KG1 (cell line): ENCODE data around the gene BOD1L2.

ENCODE experiments used
- DNase-seq: peaks from one replicate; lab custom pipeline; 2025; lab: John Stamatoyannopoulos, UW

BOD1L2 gene

GRCh38 chr18:57150081-57150480, 3.2 kb downstream of the BOD1L2 start:
- no peak for DNase-seq

DNA sequence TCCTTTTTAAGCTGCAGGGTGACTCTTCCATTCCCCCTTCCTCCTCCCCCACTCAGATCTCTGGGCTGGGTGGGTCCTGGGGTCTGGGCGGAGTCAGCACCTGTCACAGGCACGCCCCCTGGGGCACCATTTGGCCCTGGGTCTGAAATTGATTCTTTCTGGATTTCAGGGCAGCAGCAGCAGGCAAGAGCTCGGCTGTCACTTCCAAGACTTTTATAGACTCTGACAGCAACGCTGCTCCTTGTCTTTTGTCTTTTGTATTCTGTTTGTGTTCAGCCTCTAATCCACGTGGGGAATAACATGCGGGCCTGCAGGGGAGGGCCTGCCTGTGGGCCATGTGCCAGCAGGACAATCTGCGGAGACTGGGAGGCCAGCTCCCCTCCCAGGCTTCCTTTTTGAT, 3.9 kb downstream of the BOD1L2 start:
- no peak for DNase-seq

DNA sequence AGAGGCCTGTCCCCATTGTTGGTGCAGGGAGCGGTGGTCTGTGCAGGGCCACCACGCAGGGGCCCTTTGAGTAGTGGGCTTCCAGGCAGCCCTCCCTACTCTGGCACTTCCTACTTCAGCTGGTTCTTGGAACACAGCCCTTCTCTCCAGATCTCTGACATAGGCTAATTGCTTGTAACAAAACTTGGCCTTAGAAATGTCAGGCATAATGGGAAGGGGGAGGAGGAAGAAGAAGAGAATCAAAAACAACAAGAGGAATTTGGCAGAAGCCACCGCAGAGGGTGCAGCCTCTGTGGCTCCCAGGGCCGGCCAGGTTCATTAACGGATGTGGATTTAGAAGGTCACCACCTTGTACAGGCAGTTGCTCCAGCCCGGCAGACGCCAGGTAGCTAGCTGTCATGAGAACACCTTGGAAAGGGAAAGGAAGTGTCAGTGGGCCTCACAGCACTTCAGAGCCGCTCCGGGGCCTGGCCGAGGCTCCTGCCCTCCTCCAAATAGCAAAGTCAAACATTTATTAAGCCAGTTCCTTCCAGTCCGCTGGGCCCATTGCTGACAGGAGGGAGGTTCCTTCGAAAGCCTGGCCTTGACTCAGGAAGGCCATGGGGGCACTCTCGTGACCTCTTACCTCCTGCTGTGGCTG, 7.4 kb downstream of the BOD1L2 start:
- no peak for DNase-seq

GRCh38 chr18:57164401-57164800, 17.5 kb downstream of the BOD1L2 start:
- DNase-seq = no peak

GRCh38 chr18:57167617-57168308, 20.9 kb downstream of the BOD1L2 start:
- no peak for DNase-seq

GRCh38 chr18:57171026-57171425, 24.1 kb downstream of the BOD1L2 start:
- DNase-seq = no peak

DNA sequence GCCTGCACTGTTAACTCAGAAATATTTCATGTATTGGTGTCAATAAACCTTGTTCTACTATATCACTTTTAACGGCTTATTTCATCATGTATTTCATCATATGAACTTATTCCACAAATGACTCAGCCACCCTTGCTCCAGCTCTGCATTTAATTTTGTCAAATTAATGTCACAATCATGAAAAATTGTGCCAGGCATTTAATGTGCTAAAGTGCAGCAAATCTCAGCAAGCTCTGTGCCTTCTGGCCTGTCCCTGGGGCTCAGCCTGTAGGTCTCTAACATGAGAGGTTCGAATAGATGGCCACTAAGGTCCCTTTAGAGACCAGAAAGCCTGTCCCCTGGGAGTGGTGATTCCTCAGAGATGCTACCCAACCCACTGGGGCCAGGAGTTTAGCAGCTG, 28.6 kb downstream of the BOD1L2 start:
- DNase-seq = no peak

DNA sequence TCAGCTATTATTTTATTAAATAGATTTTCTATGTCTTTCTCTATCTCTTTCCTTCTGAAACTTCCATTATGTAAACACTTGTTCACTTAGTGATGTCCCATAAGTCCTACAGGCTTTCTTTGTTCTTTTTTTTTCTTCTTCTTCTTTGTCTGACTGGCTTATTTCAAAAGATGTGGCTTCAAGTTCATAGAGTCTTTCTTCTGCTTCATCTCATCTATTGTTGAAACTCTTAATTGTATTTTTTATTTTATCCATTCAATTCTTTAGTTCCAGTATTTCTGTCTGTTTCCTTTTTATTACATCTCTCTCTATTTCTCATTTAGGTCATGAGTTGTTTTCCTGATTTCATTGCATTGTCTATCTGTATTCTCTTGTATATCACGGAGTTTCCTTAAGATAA, 38.5 kb downstream of the BOD1L2 start:
- no peak for DNase-seq

GRCh38 chr18:57188851-57189557, 42.1 kb downstream of the BOD1L2 start:
- DNase-seq = no peak

GRCh38 chr18:57190026-57190425, 43.1 kb downstream of the BOD1L2 start:
- no peak for DNase-seq

DNA sequence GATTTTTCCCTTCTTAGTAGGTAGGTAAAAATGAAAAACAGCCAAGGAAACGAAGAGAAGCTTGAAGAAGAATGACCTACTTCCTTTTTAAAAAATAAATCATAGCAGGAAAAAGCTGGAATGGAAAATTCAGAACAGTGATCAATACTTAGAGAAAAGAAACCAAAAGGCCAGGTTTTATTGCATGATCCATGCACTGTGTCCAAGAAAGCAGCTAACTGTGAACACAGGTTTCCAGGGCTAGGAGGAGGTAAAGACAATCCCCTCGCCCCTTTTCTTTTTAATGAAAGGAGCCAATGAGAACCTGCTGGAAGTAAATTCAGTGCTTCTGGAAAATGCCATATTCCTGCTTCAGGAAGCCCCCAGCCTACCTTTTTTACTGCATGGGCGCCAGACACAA, 47.2 kb downstream of the BOD1L2 start:
- DNase-seq = no peak

DNA sequence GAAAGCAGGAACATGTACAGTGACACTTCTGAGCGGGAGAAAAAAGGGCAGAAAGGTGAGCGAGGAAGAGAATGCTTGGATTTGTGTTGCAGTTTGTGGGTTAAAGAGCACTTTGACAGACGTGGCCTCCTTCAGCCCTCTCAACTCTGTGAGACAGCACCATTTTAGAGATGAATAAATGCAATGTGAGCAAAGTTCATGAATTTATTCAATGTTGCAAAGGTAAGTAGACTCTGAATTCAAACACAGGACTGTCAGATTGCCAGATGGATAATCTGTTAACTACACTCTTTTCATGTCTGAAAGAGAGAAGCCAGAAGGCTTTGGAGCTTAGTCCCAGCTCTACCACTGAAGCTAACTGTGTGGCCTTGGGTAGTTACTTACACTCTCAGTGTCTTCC, 47.7 kb downstream of the BOD1L2 start:
- DNase-seq = no peak

GRCh38 chr18:57195341-57195740, 48.5 kb downstream of the BOD1L2 start:
- DNase-seq = no peak

GRCh38 chr18:57197261-57197660, 50.4 kb downstream of the BOD1L2 start:
- no peak for DNase-seq

DNA sequence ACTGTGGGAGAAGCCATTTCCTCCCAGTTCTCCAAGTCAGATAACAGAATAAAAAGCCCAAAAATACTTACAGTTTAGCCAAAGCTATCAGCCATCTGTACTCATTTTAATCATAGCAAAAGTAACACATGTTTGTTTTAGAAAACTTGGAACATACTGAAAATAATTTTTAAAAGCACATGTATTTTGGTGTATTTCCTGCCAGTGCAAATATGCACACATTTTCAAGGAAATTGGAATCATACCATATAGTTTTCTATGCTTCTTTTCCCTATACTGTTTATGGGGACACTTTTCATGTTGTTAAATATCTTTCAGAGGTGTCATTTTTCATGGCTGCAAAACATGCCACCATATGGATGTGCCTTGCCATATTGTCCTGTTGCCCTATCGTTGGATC, 51.2 kb downstream of the BOD1L2 start:
- DNase-seq = no peak
